ENCODE measurements around the gene CLNK.

GRCh38 chr4:10722957-10723356 is 38.4 kb upstream of the CLNK start:
- TF ChIP-seq ELF1 (IDR thresholded peaks at IDR 0.05; ENCODE audit: borderline replicate concordance, low read depth) (no peak), CEBPB (IDR thresholded peaks at IDR 0.05; ENCODE audit: low read depth) (no peak), EZH2phosphoT487 (IDR thresholded peaks at IDR 0.05; ENCODE audit: borderline replicate concordance) (no peak), POLR2A (IDR thresholded peaks at IDR 0.05; ENCODE audit: borderline replicate concordance, extremely low read depth, insufficient read depth, insufficient read length) (no peak), POLR2AphosphoS5 (IDR thresholded peaks at IDR 0.05; ENCODE audit: low read depth, low read length) (no peak), CTCF (IDR thresholded peaks at IDR 0.05 in 2 of 3, conservative IDR thresholded peaks at IDR 0.05 in 1 of 3; ENCODE audit: borderline replicate concordance in 1 of 3, insufficient read depth in 1 of 3, low read depth in 2 of 3, low read length in 2 of 3) (no peak), RAD21 (IDR thresholded peaks at IDR 0.05; ENCODE audit: low read depth) (no peak), SIN3A (IDR thresholded peaks at IDR 0.05; ENCODE audit: low read depth) (no peak), MAX (IDR thresholded peaks at IDR 0.05) (no peak), EZH2 (IDR thresholded peaks at IDR 0.05) (no peak), JUND (IDR thresholded peaks at IDR 0.05) (no peak), ATF3 (IDR thresholded peaks at IDR 0.05) (no peak)

All from HCT116 (cell line).